ENCODE results near the gene PCDHGB1.
"Not testable (repeated sequence)": the region's sequence is repeated elsewhere in the genome, so short reads cannot be mapped to it uniquely, and the experiment has no call there.

The PCDHGB1 gene

GRCh38 chr5:141343242-141343952 lies 6.5 kb upstream of the PCDHGB1 start, which contains the start of gene PCDHGA3:
Gene PCDHGA3 (plus strand): TSS chr5:141343829. CDS start chr5:141344034, 205 bp downstream.
- Histone ChIP-seq H3K4me1 (no peaks in the 10 kb centered on the region), H3K9me3 (peaks cover 6 to 99% (median 83%) of the 10 kb centered on the region in 3 donors), H3K4me3 (peak within 1 kb of the TSS; percentile 5 to 28), H3K27ac (no peak within 1 kb of the TSS), H3K36me3 (peaks cover 0 to 33% (median 24%) of the 10 kb centered on the region in 3 donors), H3K27me3 (no peaks in the 10 kb centered on the region)
- peak in 1 of 2 experiments; percentile 10 for TF ChIP-seq CTCF (IDR thresholded peaks at IDR 0.05)
- DNase-seq, result no peak
- intact Hi-C loops (cut with DNase I; ENCODE audit: low total_unique reads), result no loop called here

DNA sequence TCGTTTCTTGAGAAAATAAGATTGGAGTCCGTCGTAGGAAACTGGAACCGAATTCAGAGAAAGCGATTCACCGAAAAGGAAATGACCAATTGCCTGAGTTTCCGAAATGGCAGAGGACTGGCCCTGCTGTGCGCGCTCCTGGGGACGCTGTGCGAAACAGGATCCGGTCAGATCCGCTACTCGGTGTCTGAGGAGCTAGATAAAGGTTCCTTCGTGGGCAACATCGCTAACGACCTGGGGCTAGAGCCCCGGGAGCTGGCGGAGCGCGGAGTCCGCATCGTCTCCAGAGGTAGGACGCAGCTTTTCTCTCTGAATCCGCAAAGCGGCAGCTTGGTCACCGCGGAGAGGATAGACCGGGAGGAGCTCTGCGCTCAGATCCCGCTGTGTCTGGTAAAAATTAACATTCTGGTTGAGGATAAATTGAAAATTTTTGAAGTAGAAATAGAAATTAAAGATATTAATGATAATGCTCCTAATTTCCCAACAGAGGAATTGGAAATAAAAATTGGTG lies 5.9 kb upstream of the PCDHGB1 start:
- H3K4me3 ChIP-seq, result peak overlapping the region; percentile 5 to 28
- H3K4me1 ChIP-seq, result no peaks in the 10 kb centered on the region
- intact Hi-C loops (cut with DNase I; ENCODE audit: low total_unique reads), result no loop called here
- no peaks in the 10 kb centered on the region for H3K27me3 ChIP-seq
- H3K27ac ChIP-seq, result no peak overlapping the region
- H3K9me3 ChIP-seq, result peaks cover 6 to 99% (median 81%) of the 10 kb centered on the region in 3 donors
- no peak for TF ChIP-seq CTCF (IDR thresholded peaks at IDR 0.05)
- H3K36me3 ChIP-seq, result peaks cover 0 to 36% (median 27%) of the 10 kb centered on the region in 3 donors
- DNase-seq, result no peak

DNA sequence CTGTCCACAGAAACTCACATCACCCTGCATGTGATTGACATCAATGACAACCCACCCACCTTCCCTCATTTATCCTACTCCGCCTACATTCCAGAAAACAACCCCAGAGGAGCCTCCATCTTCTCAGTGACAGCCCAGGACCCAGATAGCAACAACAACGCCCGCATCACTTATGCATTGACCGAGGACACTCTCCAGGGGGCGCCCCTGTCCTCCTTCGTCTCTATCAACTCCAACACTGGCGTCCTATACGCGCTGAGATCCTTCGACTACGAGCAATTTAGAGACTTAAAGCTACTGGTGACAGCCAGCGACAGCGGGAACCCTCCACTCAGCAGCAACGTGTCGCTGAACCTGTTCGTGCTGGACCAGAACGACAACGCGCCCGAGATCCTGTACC lies 4.6 kb upstream of the PCDHGB1 start:
- no peak overlapping the region for H3K27ac ChIP-seq
- DNase-seq, result no peak
- intact Hi-C loops (cut with DNase I; ENCODE audit: low total_unique reads), result no loop called here
- H3K4me3 ChIP-seq, result no peak overlapping the region
- peaks cover 6 to 99% (median 81%) of the 10 kb centered on the region in 3 donors for H3K9me3 ChIP-seq
- H3K36me3 ChIP-seq, result peaks cover 0 to 32% (median 28%) of the 10 kb centered on the region in 3 donors
- TF ChIP-seq CTCF (IDR thresholded peaks at IDR 0.05), result no peak
- no peaks in the 10 kb centered on the region for H3K27me3 ChIP-seq
- H3K4me1 ChIP-seq, result no peaks in the 10 kb centered on the region

DNA sequence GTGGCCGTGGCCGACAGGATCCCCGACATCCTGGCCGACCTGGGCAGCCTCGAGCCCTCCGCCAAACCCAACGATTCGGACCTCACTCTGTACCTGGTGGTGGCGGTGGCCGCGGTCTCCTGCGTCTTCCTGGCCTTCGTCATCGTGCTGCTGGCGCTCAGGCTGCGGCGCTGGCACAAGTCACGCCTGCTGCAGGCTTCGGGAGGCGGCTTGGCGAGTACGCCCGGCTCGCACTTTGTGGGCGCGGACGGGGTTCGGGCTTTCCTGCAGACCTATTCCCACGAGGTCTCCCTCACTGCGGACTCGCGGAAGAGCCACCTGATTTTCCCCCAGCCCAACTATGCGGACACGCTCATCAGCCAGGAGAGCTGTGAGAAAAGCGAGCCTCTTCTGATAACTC lies 3.9 kb upstream of the PCDHGB1 start:
- DNase-seq; H3K4me1 ChIP-seq; H3K27me3 ChIP-seq; intact Hi-C loops (cut with DNase I; ENCODE audit: low total_unique reads); H3K27ac ChIP-seq; H3K4me3 ChIP-seq: not testable (repeated sequence)
- H3K36me3 ChIP-seq, result peaks cover 0 to 32% (median 26%) of the 10 kb centered on the region in 3 donors
- peaks cover 6 to 99% (median 81%) of the 10 kb centered on the region in 3 donors for H3K9me3 ChIP-seq

GRCh38 chr5:141351591-141351990 lies 1.7 kb downstream of the PCDHGB1 start:
- TF ChIP-seq CTCF (IDR thresholded peaks at IDR 0.05), result no peak
- Histone ChIP-seq H3K9me3 (peaks cover 0 to 99% (median 87%) of the 10 kb centered on the region in 3 donors), H3K27ac (no peak overlapping the region), H3K4me1 (no peaks in the 10 kb centered on the region), H3K36me3 (peaks cover 0 to 20% (median 14%) of the 10 kb centered on the region in 3 donors), H3K27me3 (peaks cover 0 to 3% of the 10 kb centered on the region in 2 donors), H3K4me3 (no peak overlapping the region)
- DNase-seq, result no peak
- intact Hi-C loops (cut with DNase I; ENCODE audit: low total_unique reads), result no loop called here

DNA sequence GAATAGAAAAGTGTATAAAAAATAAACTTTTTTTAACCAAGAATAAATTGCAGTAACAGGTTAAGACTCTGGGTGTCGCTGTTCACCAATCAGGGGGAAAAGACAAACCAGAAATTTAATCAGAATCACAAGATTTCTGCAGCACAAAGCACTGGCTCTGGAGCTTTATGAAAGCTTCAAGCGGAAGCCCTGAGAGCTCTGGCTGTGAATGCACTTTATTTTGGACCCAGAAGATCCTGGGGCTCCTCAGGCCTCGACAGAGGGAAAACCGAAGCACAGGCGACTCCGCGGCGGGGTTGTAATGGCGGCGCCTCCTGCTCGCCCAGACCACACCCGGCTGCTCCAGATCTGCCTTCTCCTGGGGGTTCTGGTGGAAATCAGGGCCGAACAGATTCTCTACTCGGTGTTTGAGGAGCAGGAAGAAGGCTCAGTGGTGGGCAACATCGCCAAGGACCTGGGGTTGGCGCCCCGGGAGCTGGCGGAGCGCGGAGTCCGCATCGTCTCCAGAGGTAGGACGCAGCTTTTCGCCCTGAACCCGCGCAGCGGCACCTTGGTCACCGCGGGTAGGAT lies 5.1 kb downstream of the PCDHGB1 start, which contains the start of gene PCDHGA4:
Gene PCDHGA4, plus strand, starts transcription at position 122 of the 570 bp plus-strand sequence. Its CDS starts 87 bp downstream, at position 209.
- no peak within 1 kb of the TSS for H3K27ac ChIP-seq
- H3K27me3 ChIP-seq, result peaks cover 0 to 3% of the 10 kb centered on the region in 2 donors
- peaks cover 0 to 100% (median 88%) of the 10 kb centered on the region in 3 donors for H3K9me3 ChIP-seq
- H3K4me3 ChIP-seq, result peak within 1 kb of the TSS; percentile 32 to 43
- intact Hi-C loops (cut with DNase I; ENCODE audit: low total_unique reads), result no loop called here
- H3K36me3 ChIP-seq, result peaks cover 0 to 18% (median 7%) of the 10 kb centered on the region in 3 donors
- TF ChIP-seq CTCF (IDR thresholded peaks at IDR 0.05), result no peak
- no peak for DNase-seq
- H3K4me1 ChIP-seq, result no peaks in the 10 kb centered on the region

Measured in tibial artery (tissue), 4 donors.